Erythroblast (primary cell): ENCODE results near the gene R3HDM2.

Source experiments
- GATA1 ChIP-seq: IDR thresholded peaks from 2 replicates; pipeline ENCODE4 v1.6.1; 2011; ENCODE audit warnings: low read depth, mild to moderate bottlenecking, control low read depth, low read length, moderate library complexity
- POLR2A ChIP-seq: IDR thresholded peaks from 2 replicates; pipeline ENCODE4 v1.6.1; 2011; ENCODE audit warnings: mild to moderate bottlenecking, low read length

DNA sequence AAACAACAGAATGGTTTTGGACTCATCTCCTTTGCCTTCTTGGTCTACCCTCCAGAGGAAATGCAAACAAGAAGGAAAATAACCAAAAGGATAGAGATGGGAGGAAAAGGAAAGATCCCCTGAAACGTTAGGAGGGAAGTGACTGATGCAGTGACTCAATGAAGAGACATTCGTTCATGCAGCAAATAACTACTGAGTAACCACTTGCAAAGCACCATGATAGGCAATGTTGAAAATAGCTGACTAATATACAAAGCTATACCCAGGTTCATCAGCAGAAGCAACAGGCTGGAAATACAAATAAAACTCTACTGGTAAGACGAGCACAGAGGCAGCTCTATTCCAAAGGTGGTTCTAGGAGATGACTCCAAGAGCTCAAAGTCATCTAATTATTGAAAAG lies 41.8 kb downstream of the R3HDM2 start:
- TF ChIP-seq POLR2A: no peak
- TF ChIP-seq GATA1: no peak
